ENCODE data around the gene PARP14.

DNA sequence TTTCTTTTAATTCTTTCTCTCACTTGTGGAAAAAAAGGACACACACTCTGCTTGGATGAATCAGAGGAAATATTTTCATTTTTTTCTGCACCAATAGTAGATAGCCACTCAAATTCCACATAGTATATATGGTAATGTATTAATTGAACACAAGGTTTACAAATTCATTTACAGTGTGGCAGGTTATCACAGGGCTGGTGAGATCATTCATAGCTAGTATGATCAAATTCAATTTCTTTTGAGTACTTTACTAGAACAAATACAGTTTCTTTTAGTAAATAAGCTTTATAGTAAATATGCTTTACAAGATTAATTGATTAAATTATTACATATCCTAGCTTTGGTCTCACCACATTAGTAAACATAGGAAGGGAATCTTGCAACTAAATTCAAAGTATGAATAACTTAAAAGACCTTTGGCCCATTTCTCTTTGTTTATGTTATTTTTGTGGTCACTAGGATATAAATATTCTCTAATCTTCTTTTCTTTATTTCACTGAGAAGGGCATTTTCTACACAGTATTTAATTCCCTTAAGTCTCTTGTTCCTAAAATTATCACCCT lies 40.1 kb upstream of the PARP14 start:
- TF ChIP-seq CTCF (conservative IDR thresholded peaks at IDR 0.05) (no peak), ZFX (IDR thresholded peaks at IDR 0.05) (no peak)

Measured in C4-2B (cell line).